Neutrophil (primary cell): ENCODE data around the gene RBMS1.

ENCODE experiments used
- H3K27ac ChIP-seq: fragments of 200-600 bp; sonication (generic); 2 replicates; pipeline ENCODE4 v1.5.1; 2016; ENCODE audit warnings: mild to moderate bottlenecking, moderate library complexity
- H3K27me3 ChIP-seq: fragments of 200-600 bp; sonication (generic); 2 replicates; pipeline ENCODE4 v1.6.0; 2016; ENCODE audit warnings: mild to moderate bottlenecking
- H3K36me3 ChIP-seq: fragments of 200-600 bp; sonication (generic); 2 replicates; pipeline ENCODE4 v1.5.1; 2017
- H3K4me1 ChIP-seq, 2 experiments: fragments of 200-600 bp in 1 of 2; sonication (generic) in 1 of 2; 1 replicate in 1 of 2; 2 replicates in 1 of 2; pipeline versions ENCODE4 v1.5.1 to v1.6.1; 2013 to 2016; ENCODE audit warnings: low read depth in 1 of 2, low read length in 1 of 2, mild to moderate bottlenecking in 1 of 2, moderate library complexity in 1 of 2; ENCODE audit not compliant: control insufficient read depth in 1 of 2, insufficient read depth in 1 of 2
- H3K4me3 ChIP-seq, 2 experiments: fragments of 200-600 bp in 1 of 2; sonication (generic) in 1 of 2; 1 replicate in 1 of 2; 2 replicates in 1 of 2; pipeline ENCODE4 v1.5.1; 2013 to 2016; ENCODE audit warnings: low read depth in 1 of 2, low read length in 1 of 2, mild to moderate bottlenecking in 1 of 2, moderate library complexity in 1 of 2
- H3K9me3 ChIP-seq: fragments of 200-600 bp; sonication (generic); 2 replicates; pipeline ENCODE4 v1.5.1; 2016
- TF ChIP-seq, protein P1 (sequence below): fragments of 200-600 bp; sonication (generic); IDR thresholded peaks from 2 replicates; pipeline ENCODE4 v1.5.1; 2016; ENCODE audit warnings: antibody characterized with exemption

The RBMS1 gene

DNA sequence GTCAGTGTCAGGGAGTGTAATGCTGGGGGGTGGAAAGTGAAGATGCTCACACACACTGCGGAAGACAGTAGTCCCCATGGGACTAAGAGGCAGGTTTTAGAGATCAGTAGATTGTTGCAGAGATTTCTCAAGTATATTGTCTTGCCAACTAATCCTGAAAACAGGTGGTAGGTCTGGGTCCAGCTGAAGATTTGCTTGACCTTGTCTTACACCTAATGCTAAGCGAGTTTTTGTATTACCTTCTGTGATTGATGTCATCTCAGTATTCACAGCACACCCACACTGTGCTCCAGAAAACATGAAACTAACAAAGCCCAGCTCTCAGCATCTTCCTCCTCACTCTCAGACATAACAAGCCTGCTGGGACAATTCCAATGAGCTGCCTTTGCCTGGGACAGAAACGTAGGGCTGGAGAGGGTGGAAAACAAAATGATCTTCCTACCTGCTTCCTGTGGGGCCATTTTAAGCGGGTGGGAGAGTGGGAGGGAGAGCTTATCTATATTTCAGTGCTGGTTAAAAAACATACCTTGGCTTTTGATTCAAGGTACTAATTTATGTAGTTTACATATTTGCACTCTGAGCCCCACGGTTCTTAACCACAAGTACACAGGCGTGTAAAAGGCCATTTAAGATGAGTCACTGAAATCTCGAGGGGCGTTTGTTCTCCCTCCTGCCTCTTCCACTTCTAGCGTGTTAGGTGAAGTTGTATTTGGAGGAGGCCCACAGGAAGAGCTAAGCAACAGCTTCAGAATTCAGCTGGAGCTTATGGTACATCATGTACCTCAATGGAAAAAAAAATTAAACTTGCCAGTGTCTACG lies 23.1 kb upstream of the RBMS1 start:
- TF ChIP-seq, protein P1, sequence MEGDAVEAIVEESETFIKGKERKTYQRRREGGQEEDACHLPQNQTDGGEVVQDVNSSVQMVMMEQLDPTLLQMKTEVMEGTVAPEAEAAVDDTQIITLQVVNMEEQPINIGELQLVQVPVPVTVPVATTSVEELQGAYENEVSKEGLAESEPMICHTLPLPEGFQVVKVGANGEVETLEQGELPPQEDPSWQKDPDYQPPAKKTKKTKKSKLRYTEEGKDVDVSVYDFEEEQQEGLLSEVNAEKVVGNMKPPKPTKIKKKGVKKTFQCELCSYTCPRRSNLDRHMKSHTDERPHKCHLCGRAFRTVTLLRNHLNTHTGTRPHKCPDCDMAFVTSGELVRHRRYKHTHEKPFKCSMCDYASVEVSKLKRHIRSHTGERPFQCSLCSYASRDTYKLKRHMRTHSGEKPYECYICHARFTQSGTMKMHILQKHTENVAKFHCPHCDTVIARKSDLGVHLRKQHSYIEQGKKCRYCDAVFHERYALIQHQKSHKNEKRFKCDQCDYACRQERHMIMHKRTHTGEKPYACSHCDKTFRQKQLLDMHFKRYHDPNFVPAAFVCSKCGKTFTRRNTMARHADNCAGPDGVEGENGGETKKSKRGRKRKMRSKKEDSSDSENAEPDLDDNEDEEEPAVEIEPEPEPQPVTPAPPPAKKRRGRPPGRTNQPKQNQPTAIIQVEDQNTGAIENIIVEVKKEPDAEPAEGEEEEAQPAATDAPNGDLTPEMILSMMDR, result no peak
- Histone ChIP-seq H3K36me3 (no peaks in the 10 kb centered on the region), H3K4me1 (no peaks in the 10 kb centered on the region), H3K27me3 (no peaks in the 10 kb centered on the region), H3K27ac (no peak overlapping the region), H3K9me3 (no peaks in the 10 kb centered on the region), H3K4me3 (no peak overlapping the region)

DNA sequence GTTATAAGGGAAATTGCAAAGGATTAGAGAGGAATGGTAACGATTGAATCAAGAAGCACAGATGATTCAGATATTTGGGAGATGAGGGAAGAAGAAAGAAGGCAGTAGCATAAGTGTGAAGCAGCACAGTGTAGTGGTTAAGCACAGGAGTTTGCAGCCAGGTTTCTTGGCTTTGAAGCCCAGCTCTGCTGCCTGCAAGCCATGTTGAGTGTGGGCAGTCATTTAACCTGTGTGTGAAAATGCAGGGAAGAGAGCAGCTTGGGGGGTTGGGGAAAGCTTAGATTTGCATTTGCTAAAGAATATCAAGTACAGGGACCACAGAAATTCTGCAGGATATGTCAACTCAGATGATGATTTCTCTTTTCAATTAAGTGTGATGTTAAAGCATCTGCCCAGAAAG lies 21.5 kb upstream of the RBMS1 start:
- no peaks in the 10 kb centered on the region for H3K4me1 ChIP-seq
- no peak overlapping the region for H3K27ac ChIP-seq
- TF ChIP-seq, protein P1, result no peak
- no peaks in the 10 kb centered on the region for H3K9me3 ChIP-seq
- H3K4me3 ChIP-seq, result no peak overlapping the region
- no peaks in the 10 kb centered on the region for H3K27me3 ChIP-seq
- H3K36me3 ChIP-seq, result no peaks in the 10 kb centered on the region

- Histone ChIP-seq H3K27me3 (no peaks in the 10 kb centered on the region), H3K4me1 (peaks cover 11% of the 10 kb centered on the region in 2 experiments), H3K4me3 (no peak overlapping the region), H3K27ac (no peak overlapping the region), H3K36me3 (no peaks in the 10 kb centered on the region), H3K9me3 (no peaks in the 10 kb centered on the region)
- TF ChIP-seq, protein P1, result no peak
Observed at GRCh38 chr2:160513120-160513519, 19.5 kb upstream of the RBMS1 start.

GRCh38 chr2:160512491-160512890 lies 18.9 kb upstream of the RBMS1 start:
- no peaks in the 10 kb centered on the region for H3K36me3 ChIP-seq
- no peaks in the 10 kb centered on the region for H3K27me3 ChIP-seq
- H3K4me3 ChIP-seq, result no peak overlapping the region
- peaks cover 16 to 17% of the 10 kb centered on the region in 2 experiments for H3K4me1 ChIP-seq
- no peaks in the 10 kb centered on the region for H3K9me3 ChIP-seq
- H3K27ac ChIP-seq, result no peak overlapping the region
- TF ChIP-seq, protein P1, result no peak

DNA sequence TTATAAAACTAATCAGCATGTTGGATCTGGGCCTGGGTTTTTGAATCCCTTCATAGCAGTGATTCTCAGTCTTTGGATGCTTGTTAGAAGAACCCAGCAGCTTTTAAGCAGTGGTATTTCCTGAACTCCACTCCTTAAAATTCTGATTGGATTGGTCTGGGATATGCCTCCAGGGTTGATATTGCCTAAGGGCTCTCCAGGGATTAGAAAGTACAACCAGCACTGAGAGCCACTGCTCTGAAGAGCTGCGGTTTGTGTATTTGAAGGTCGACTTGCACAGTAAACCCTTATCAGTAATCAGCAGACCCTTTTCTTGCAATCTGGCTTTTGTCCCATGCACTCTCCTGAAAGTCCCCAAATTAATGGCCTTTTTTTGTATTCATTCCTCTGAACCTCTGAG lies 17.0 kb upstream of the RBMS1 start:
- no peak overlapping the region for H3K27ac ChIP-seq
- H3K9me3 ChIP-seq, result no peaks in the 10 kb centered on the region
- TF ChIP-seq, protein P1, result no peak

More for the DNA sequence above, 17.0 kb upstream of the RBMS1 start:
- Histone ChIP-seq H3K4me1 (peaks cover 21 to 26% of the 10 kb centered on the region in 2 experiments), H3K36me3 (no peaks in the 10 kb centered on the region), H3K4me3 (no peak overlapping the region), H3K27me3 (no peaks in the 10 kb centered on the region)
